Activated CD8-positive, alpha-beta memory T cell treated with anti-CD3 and anti-CD28 coated beads, Interleukin-2, amount 10 ng/mL, durations not matched to agents 7 days and 5 days (primary cell): Measurements from ENCODE around the gene LMO7. TPM values are rescaled to one million over a fixed set of nuclear protein-coding genes. Genes with fewer than 3 reads are reported as not detected.
"Not testable (repeated sequence)": the region's sequence is repeated elsewhere in the genome, so short reads cannot be mapped to it uniquely, and the experiment has no call there.

ENCODE experiments used
- ATAC-seq: fragments of 150-1000 bp; cut with Tn5 transposase; one replicate; pipeline ENCODE4 v1.10.0; 2021; ENCODE audit warnings: moderate library complexity
- CTCF ChIA-PET: fragments of 350-600 bp; sonication (Branson Sonifier 250); formaldehyde crosslinking; loops from one replicate; lab custom pipeline; 2021; ENCODE audit warnings: antibody characterized with exemption; lab: Charles Lee
- DNase-seq: peaks from one replicate; pipeline ENCODE4 v3.0.0-alpha.2; 2020
- H3K27ac Mint-ChIP-seq: one replicate; pipeline ENCODE4 v1.8.0; 2021; ENCODE audit warnings: mild to moderate bottlenecking, mixed read lengths
- H3K27me3 Mint-ChIP-seq: one replicate; pipeline ENCODE4 v1.8.0; 2021; ENCODE audit warnings: mixed read lengths
- H3K36me3 Mint-ChIP-seq: one replicate; pipeline ENCODE4 v1.8.0; 2021; ENCODE audit warnings: mild to moderate bottlenecking, mixed read lengths
- H3K4me1 Mint-ChIP-seq: one replicate; pipeline ENCODE4 v1.8.0; 2021; ENCODE audit warnings: mixed read lengths
- H3K4me3 Mint-ChIP-seq: one replicate; pipeline ENCODE4 v1.8.0; 2021; ENCODE audit warnings: mild to moderate bottlenecking, moderate library complexity, mixed read lengths
- H3K9me3 Mint-ChIP-seq: one replicate; pipeline ENCODE4 v1.8.0; 2022; ENCODE audit warnings: low read depth, mixed read lengths
- total RNA-seq, 2 experiments: library from RNA; stranded (reverse); gene quantifications; one replicate each; pipeline ENCODE4 v1.2.3, GENCODE V29; 2021

Gene LMO7
- total RNA-seq, 2 experiments from 2014 or later: 4.2 to 9.3 TPM

DNA sequence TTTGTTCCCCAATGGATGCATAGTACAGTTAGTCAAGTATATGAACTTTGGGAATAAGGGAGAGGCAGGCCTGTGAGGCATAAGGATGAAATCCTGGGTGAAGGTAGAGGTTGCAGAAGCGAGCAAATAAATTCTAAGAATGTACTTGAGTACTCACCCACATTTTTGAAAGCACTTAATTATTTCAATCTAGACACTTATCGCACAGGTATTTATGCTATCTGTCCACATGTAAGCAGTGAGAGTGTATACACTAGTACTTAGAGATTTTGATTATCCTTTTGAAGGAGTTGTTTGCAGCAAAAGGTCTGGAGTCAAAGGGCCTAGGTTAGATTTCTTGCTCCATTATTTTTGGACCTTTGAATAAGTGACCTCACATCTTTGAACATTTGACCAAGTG is 77.7 kb downstream of the LMO7 start:
- H3K4me1 Mint-ChIP-seq: peaks cover 9% of the 10 kb centered on the region
- no peaks in the 10 kb centered on the region for H3K27me3 Mint-ChIP-seq
- CTCF ChIA-PET: interaction anchor here (1.6 kb wide), 1 partner anchor 19 kb away, joined by 5 read pairs; no protein-coding TSS in a partner anchor

DNA sequence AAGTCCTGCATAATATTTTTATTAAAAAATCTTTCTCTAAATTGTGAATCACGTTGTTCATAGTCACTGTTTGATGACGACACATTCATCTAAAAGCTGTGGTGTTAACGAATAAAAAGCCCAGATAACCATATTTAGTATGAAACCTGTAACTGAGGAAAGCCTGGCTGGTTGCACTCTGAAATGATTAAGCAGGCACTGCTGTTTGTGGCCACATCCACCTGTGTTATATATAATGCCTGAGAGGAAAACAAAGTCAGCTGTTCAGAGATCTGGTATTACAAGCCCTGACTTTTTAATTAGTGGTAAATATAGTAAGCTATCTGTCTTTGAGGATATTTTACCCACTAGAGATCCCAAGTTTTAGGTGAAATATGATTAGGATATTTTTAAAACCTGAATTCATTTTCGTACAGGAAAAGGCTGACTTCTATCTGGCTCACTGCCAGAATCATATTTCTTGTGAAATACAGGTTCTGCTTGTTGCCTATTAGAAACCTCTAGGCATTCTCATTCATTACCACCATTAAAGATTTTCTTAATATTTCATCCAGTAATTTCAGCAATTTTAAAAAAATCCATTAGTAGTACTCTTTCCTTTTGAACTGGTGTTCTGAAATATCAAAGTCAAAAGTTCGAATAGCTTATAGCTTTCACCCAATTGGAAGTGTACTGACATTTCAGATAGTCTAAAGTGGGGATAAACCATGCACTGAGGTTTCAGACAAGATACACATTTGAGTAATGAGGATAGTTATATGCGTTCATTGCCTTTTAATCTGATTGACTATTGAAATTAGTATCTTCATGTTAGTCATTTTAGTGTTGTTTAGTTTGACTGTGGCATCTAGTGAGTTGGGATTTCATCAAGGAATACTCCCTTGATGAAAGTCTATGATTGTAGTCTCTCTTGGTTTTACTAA is 79.7 kb downstream of the LMO7 start:
- CTCF ChIA-PET: interaction anchor here (0.6 to 1.1 kb wide), 2 partner anchors 19 to 191 kb away, joined by 3 to 5 read pairs; no protein-coding TSS in a partner anchor
- Mint-ChIP-seq H3K27me3 (no peaks in the 10 kb centered on the region), H3K36me3 (peaks cover under 1% of the 10 kb centered on the region), H3K9me3 (no peaks in the 10 kb centered on the region), H3K4me3 (no peak overlapping the region), H3K27ac (no peak overlapping the region), H3K4me1 (peaks cover 9% of the 10 kb centered on the region)
- ATAC-seq: peak; percentile 63
- DNase-seq: peak; percentile 49

More for the DNA sequence above, 77.7 kb downstream of the LMO7 start:
- Mint-ChIP-seq H3K36me3 (no peaks in the 10 kb centered on the region), H3K4me3 (no peak overlapping the region), H3K9me3 (no peaks in the 10 kb centered on the region), H3K27ac (no peak overlapping the region)
- DNase-seq (no peak), ATAC-seq (no peak)

DNA sequence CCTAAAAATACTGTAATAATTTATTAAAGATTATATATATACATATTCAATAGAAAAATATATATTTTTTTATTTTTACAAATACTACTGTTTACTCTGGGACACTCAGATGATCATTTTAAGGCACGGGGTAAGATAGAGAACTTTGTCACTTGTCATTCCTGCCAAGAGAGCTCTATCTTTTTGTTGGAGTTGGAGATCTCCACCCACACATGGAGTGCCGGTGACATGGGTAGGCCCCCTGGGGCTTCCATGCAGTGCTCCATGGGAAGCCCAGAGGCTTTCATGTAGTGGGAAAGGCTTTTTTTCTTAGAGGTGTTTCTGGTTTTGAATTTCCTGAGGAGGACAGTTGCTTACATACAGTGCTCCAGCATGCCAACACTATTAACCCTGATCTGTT is 81.4 kb downstream of the LMO7 start:
- peaks cover 9% of the 10 kb centered on the region for H3K4me1 Mint-ChIP-seq
- no peak overlapping the region for H3K4me3 Mint-ChIP-seq
- ATAC-seq: no peak
- no peak for DNase-seq
- CTCF ChIA-PET: no interaction called here
- H3K27me3 Mint-ChIP-seq: no peaks in the 10 kb centered on the region
- peaks cover 1% of the 10 kb centered on the region for H3K36me3 Mint-ChIP-seq
- H3K27ac Mint-ChIP-seq: no peak overlapping the region
- H3K9me3 Mint-ChIP-seq: no peaks in the 10 kb centered on the region

DNA sequence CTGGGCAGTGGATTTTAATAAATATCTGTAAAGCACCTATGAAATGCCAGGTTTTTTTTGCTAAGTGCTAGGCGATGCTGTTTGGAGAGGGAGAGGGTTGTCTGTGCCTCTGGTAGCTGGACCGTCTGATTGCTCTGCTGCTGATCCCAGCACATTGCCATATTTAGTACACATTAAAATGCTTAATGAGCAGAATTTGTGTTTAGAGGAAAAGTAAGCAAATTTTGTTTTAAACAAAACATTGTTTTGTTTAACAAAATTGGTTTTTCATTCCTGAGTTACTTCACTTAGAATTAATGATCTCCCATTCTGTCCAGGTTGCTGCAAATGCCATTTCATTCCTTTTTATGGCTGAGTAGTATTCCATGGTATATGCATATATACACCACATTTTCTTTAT is 85.2 kb downstream of the LMO7 start:
- H3K27ac Mint-ChIP-seq: no peak overlapping the region
- CTCF ChIA-PET: no interaction called here
- DNase-seq (no peak), ATAC-seq (no peak)
- no peaks in the 10 kb centered on the region for H3K9me3 Mint-ChIP-seq
- H3K36me3 Mint-ChIP-seq: peaks cover 1% of the 10 kb centered on the region
- H3K4me3 Mint-ChIP-seq: no peak overlapping the region
- H3K4me1 Mint-ChIP-seq: peaks cover 1% of the 10 kb centered on the region
- no peaks in the 10 kb centered on the region for H3K27me3 Mint-ChIP-seq

DNA sequence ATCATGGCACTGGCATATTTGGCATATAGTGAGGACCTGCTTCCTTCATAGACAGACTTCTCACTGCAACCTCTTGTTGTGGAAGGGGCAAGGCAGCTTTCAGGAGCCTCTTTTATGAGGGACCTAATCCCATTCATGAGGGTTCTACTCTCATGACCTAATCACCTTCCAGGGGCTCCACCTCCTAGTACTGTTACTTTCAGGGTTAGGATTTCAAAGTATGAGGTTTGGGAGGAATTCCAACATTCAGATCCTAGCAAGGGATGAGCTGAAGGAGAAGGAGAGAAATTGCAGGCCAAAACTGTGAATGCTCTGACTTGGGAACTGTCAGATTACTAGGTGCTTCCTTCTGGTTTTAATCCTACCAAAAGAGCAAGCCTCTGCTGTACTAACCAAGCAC is 87.8 kb downstream of the LMO7 start:
- Mint-ChIP-seq H3K4me3 (no peak overlapping the region), H3K36me3 (peaks cover 1% of the 10 kb centered on the region), H3K27me3 (no peaks in the 10 kb centered on the region), H3K27ac (no peak overlapping the region), H3K9me3 (no peaks in the 10 kb centered on the region), H3K4me1 (no peaks in the 10 kb centered on the region)
- DNase-seq (no peak), ATAC-seq (no peak)
- CTCF ChIA-PET: no interaction called here

DNA sequence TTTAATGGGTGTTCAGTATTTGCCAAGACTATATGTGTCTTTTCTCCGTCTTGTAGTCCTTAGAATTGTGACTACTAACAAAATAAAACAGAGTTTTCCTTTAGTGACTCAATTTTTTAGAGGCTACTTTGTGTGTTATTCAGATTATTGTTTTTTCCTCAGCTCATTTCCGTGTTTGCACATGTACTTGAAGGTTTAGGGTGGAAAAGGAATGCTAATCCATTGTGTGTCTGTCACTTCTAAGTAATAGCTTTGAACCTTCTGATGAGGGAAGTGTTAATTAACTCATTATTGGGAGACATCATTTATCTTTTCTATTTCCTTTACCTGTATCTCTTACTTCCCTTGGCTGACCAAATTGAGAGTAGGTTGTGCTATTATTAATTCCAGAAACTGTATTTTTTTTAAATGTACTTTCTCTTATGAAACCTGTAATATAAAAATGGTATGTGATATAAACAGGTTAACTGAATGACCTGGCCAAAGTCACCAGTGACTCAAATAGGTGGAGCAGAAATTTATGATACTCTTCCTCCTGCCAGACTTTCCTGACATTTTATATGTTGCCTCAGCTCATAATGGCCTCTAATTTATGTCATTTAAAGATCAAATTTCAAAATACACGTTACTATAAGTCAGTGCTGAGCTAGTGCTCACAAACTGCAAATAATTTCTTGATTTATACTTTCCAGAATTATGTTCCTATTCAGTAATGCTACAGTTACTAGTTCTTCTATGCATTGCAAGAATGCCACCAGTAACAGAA is 88.8 kb downstream of the LMO7 start:
- no peaks in the 10 kb centered on the region for H3K9me3 Mint-ChIP-seq
- CTCF ChIA-PET: no interaction called here
- H3K27ac Mint-ChIP-seq: no peak overlapping the region
- DNase-seq (no peak), ATAC-seq (no peak)
- H3K36me3 Mint-ChIP-seq: peaks cover 1% of the 10 kb centered on the region
- no peak overlapping the region for H3K4me3 Mint-ChIP-seq
- no peaks in the 10 kb centered on the region for H3K27me3 Mint-ChIP-seq
- H3K4me1 Mint-ChIP-seq: no peaks in the 10 kb centered on the region

DNA sequence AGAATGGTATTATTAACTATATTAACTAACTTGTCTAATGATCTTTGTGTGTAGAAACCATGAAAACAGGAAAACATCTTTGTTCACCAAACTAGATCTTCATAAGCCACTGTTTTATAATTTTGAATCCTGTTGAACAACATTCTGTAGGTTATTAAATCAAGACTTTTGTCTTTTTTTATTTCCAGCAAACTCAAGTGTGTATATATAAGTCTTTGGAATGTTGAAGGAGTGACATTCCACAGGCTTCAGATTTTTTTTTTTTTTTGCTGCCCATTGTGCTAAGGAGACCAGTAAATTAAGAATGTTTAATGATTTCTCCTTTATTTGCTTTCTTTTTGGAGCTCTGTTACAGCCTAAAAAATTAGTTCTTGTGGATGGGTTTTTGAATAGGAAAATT is 89.6 kb downstream of the LMO7 start:
- H3K4me3 Mint-ChIP-seq: no peak overlapping the region
- no peak for DNase-seq
- no peaks in the 10 kb centered on the region for H3K4me1 Mint-ChIP-seq
- CTCF ChIA-PET: no interaction called here
- peaks cover 1% of the 10 kb centered on the region for H3K36me3 Mint-ChIP-seq
- no peak overlapping the region for H3K27ac Mint-ChIP-seq
- H3K9me3 Mint-ChIP-seq: no peaks in the 10 kb centered on the region
- no peak for ATAC-seq
- H3K27me3 Mint-ChIP-seq: no peaks in the 10 kb centered on the region

DNA sequence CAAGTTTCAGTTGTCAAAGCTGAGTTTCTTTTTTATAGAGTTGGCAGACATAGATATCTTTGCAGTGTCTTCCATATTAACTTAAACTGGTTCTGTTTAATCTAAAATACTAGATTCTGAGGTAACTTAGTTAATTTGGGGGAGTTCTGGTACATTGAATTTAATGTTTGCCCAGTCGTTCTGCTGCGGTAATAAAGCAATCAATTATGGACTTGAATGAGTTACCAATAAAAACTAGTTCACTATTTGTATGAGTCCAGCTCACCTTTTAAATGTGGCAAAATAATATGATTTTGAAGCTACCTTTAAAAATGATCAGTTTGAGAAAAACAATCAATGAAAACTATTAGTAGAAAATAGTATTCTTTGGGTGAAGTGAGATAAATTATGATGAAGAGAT is 90.2 kb downstream of the LMO7 start:
- Mint-ChIP-seq H3K4me1 (no peaks in the 10 kb centered on the region), H3K27me3 (no peaks in the 10 kb centered on the region), H3K4me3 (no peak overlapping the region), H3K27ac (no peak overlapping the region), H3K36me3 (no peaks in the 10 kb centered on the region), H3K9me3 (no peaks in the 10 kb centered on the region)
- CTCF ChIA-PET: no interaction called here
- DNase-seq: no peak
- no peak for ATAC-seq

DNA sequence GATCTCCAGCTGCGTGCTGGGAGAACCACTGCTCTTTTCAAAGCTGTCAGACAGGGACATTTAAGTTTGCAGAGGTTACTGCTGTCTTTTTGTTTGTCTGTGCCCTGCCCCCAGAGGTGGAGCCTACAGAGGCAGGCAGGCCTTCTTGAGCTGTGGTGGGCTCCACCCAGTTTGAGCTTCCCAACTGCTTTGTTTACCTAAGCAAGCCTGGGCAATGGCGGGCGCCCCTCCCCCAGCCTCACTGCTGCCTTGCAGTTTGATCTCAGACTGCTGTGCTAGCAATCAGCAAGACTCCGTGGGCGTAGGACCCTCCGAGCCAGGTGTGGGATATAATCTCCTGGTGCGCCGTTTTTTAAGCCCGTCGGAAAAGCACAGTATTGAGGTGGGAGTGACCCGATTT is 97.0 kb downstream of the LMO7 start:
- DNase-seq, CTCF ChIA-PET, H3K27me3 Mint-ChIP-seq, H3K9me3 Mint-ChIP-seq, H3K4me1 Mint-ChIP-seq, ATAC-seq, H3K4me3 Mint-ChIP-seq, H3K36me3 Mint-ChIP-seq, H3K27ac Mint-ChIP-seq: not testable (repeated sequence)

DNA sequence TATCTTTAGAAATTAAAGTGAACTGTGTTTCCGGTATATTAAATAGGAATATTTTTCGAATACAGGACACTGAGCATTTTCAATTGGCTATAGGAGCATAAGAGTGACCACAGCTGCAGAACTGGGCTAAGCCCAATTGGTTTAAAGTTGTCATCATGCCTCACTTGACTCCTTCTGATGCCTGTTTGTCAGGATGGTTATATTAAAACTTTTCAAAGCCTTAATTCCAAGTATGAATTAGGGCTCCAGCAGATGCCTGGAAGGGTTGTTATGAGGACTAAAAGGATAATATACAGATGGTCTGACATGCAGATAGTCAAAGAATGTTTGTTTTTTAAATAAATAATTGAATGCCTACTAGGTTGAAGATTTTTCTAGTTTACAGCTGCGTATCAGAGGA is 100.0 kb downstream of the LMO7 start:
- Mint-ChIP-seq H3K36me3 (peaks cover 6% of the 10 kb centered on the region), H3K9me3 (peaks cover 3% of the 10 kb centered on the region), H3K4me1 (no peaks in the 10 kb centered on the region), H3K27ac (no peak overlapping the region), H3K4me3 (no peak overlapping the region), H3K27me3 (no peaks in the 10 kb centered on the region)
- ATAC-seq (no peak), DNase-seq (no peak)
- CTCF ChIA-PET: interaction anchor here (2.5 kb wide), 1 partner anchor 40 kb away, joined by 6 read pairs; no protein-coding TSS in a partner anchor

DNA sequence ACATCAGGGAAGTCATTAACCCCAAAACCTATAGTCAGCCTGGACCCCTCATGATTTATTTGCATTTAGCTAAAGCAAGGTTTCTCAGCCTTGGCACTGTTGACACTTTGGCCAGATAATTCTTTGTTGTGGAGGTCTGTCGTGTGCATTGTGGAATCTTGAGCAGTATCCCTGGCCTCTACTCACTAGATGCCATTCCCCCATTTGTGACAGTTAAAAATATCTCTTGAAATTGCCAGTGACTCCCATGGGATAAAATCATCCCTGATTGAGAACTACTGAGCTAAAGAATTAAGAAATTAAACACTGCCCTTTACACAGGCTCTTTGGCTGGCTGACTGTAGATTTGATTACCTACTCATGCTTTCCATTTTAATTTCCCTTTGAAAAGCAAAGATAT is 102.7 kb downstream of the LMO7 start:
- ATAC-seq: no peak
- CTCF ChIA-PET: no interaction called here
- Mint-ChIP-seq H3K27ac (no peak overlapping the region), H3K36me3 (peaks cover 2% of the 10 kb centered on the region), H3K27me3 (no peaks in the 10 kb centered on the region), H3K4me1 (no peaks in the 10 kb centered on the region), H3K9me3 (peaks cover under 1% of the 10 kb centered on the region), H3K4me3 (no peak overlapping the region)
- no peak for DNase-seq

DNA sequence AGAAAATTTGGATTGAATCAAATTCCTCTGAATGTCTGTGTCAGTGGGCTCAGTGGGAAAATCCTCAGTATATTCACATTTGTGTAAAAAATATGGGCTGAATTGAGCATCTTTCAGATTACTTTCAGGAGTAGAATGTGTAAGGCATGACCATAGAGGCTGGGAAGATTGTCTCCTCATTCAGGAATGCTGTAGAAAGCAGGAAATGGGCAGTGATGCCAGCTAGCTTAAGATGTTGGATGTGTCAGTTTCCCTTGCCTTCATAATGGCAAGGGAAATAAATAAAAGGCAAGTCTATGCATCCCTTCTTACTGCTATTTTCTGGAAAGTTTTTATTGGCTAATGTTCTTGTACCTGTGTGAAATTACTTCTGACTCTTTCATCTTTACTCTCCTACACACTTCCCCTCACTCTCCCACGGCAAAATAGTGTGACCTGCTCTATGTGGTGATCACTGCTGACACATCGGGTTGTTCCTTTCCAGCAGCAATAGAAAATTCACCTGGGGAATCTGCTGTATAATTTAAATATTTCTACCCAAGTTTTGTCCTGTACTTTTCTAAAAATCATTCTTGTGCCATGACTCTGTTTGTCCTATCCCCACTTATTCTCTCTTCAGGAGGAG is 103.2 kb downstream of the LMO7 start:
- Mint-ChIP-seq H3K36me3 (peaks cover 2% of the 10 kb centered on the region), H3K4me3 (no peak overlapping the region), H3K27ac (no peak overlapping the region), H3K4me1 (no peaks in the 10 kb centered on the region), H3K27me3 (no peaks in the 10 kb centered on the region), H3K9me3 (no peaks in the 10 kb centered on the region)
- ATAC-seq (no peak), DNase-seq (no peak)
- CTCF ChIA-PET: no interaction called here

DNA sequence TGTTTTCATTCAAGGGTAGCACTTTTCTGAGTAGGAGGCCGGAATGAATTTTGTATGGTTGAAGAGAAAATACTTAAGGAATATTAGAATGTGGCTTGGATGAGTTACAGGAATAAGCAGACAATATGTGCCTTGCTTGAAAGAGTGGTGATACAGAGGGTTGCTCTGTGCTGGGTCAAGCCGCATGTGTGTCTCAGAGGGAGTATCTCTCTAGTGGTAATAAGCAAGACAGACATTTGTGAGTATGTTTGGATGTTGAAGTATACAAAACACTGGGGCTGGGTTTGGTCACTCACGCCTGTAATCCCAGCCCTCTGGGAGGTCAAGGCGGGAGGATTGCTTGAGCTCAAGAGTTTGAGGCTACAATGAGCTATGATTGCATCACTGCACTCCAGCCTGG is 103.9 kb downstream of the LMO7 start:
- H3K4me3 Mint-ChIP-seq: no peak overlapping the region
- no peak for DNase-seq
- no peaks in the 10 kb centered on the region for H3K27me3 Mint-ChIP-seq
- CTCF ChIA-PET: no interaction called here
- peaks cover 2% of the 10 kb centered on the region for H3K36me3 Mint-ChIP-seq
- no peaks in the 10 kb centered on the region for H3K4me1 Mint-ChIP-seq
- no peak for ATAC-seq
- H3K27ac Mint-ChIP-seq: no peak overlapping the region
- no peaks in the 10 kb centered on the region for H3K9me3 Mint-ChIP-seq
